ENCODE results near the gene OGFR.

OGFR gene

GRCh38 chr20:62775206-62775605 is 29.4 kb upstream of the OGFR start:
- TF ChIP-seq, protein P1, sequence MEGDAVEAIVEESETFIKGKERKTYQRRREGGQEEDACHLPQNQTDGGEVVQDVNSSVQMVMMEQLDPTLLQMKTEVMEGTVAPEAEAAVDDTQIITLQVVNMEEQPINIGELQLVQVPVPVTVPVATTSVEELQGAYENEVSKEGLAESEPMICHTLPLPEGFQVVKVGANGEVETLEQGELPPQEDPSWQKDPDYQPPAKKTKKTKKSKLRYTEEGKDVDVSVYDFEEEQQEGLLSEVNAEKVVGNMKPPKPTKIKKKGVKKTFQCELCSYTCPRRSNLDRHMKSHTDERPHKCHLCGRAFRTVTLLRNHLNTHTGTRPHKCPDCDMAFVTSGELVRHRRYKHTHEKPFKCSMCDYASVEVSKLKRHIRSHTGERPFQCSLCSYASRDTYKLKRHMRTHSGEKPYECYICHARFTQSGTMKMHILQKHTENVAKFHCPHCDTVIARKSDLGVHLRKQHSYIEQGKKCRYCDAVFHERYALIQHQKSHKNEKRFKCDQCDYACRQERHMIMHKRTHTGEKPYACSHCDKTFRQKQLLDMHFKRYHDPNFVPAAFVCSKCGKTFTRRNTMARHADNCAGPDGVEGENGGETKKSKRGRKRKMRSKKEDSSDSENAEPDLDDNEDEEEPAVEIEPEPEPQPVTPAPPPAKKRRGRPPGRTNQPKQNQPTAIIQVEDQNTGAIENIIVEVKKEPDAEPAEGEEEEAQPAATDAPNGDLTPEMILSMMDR (IDR thresholded peaks at IDR 0.05; ENCODE audit: low read depth, low read length), result no peak
- Histone ChIP-seq H3K36me3 (no peaks in the 10 kb centered on the region), H3K27me3 (no peaks in the 10 kb centered on the region), H3K4me1 (peaks cover 3% of the 10 kb centered on the region), H3K4me3 (ENCODE audit: low read depth, low read length) (no peak overlapping the region), H3K9me3 (no peaks in the 10 kb centered on the region)
- no peak for DNase-seq

DNA sequence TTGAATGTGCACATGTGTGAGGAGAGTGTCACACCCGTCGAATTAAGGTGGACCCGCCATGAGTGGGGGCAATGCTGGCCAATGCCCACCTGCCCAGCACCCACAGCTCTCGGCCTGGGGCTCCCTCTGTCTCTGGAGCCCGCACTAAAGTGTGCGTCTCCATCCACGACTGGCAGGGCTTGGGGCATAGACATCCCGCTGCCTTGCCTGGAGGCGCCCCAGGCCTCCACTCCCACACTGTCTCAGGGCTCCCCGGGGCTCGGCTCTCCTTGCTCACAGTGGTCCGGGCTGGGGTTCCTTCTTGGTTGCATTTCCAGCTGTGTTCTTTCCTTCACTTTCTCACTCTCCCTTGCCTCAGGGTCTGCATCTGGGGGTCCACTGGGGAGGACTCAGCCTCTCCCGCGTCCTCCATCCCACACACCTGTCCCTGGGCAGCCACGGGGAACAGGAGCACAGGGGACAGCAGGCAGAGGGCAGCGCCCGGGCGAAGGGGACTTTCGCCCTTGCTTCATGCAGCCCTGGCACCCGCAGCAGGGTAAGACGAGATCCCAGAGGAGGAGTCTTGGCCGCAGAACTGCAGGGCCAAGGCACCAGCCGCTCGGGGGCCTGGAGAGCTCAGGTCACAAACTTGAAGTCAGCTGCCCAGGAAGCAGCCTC is 28.5 kb upstream of the OGFR start:
- no peaks in the 10 kb centered on the region for H3K27me3 ChIP-seq
- H3K4me3 ChIP-seq (ENCODE audit: low read depth, low read length), result no peak overlapping the region
- peaks cover 3% of the 10 kb centered on the region for H3K4me1 ChIP-seq
- H3K36me3 ChIP-seq, result no peaks in the 10 kb centered on the region
- DNase-seq, result no peak
- H3K9me3 ChIP-seq, result no peaks in the 10 kb centered on the region
- TF ChIP-seq, protein P1 (IDR thresholded peaks at IDR 0.05; ENCODE audit: low read depth, low read length), result no peak

- Histone ChIP-seq H3K4me3 (ENCODE audit: low read depth, low read length) (no peak overlapping the region), H3K36me3 (no peaks in the 10 kb centered on the region), H3K9me3 (no peaks in the 10 kb centered on the region), H3K4me1 (peaks cover 3% of the 10 kb centered on the region), H3K27me3 (no peaks in the 10 kb centered on the region)
- DNase-seq, result peak; percentile 72
- TF ChIP-seq, protein P1 (IDR thresholded peaks at IDR 0.05; ENCODE audit: low read depth, low read length), result no peak
Measured at GRCh38 chr20:62776692-62777527, 27.7 kb upstream of the OGFR start.

DNA sequence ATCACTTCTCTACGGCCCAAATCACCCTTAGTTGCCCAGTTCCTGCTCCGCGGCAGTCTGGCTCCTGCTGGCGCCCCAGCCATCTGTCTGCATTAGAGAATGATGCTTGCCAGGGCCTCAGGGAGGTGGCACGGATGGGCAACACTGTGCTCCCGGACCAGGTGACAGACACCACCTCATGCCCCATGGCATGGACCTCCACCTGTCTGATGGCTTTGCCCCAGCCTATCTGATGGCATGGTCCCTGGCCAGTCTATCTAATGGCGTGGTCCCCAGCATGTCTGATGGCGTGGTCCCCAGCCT is 27.2 kb upstream of the OGFR start:
- Histone ChIP-seq H3K9me3 (no peaks in the 10 kb centered on the region), H3K27me3 (no peaks in the 10 kb centered on the region), H3K36me3 (no peaks in the 10 kb centered on the region), H3K4me3 (ENCODE audit: low read depth, low read length) (no peak overlapping the region), H3K4me1 (peaks cover 3% of the 10 kb centered on the region)
- TF ChIP-seq, protein P1 (IDR thresholded peaks at IDR 0.05; ENCODE audit: low read depth, low read length), result no peak
- no peak for DNase-seq

- DNase-seq, result no peak
Measured at GRCh38 chr20:62778058-62778457, 26.6 kb upstream of the OGFR start.

More at GRCh38 chr20:62778058-62778457, 26.6 kb upstream of the OGFR start:
- TF ChIP-seq, protein P1 (IDR thresholded peaks at IDR 0.05; ENCODE audit: low read depth, low read length), result no peak
- no peaks in the 10 kb centered on the region for H3K9me3 ChIP-seq
- H3K4me3 ChIP-seq (ENCODE audit: low read depth, low read length), result no peak overlapping the region
- H3K4me1 ChIP-seq, result peaks cover 9% of the 10 kb centered on the region
- H3K27me3 ChIP-seq, result no peaks in the 10 kb centered on the region
- no peaks in the 10 kb centered on the region for H3K36me3 ChIP-seq
